IPS DF 4.7 (cell line): ENCODE data around the gene PPM1M.

Experiments used
- DNase-seq: peaks from one replicate; pipeline ENCODE4 v3.0.0-alpha.2; 2013; ENCODE audit warnings: low spot score; ENCODE audit errors: extremely low read depth

The PPM1M gene, protein sequence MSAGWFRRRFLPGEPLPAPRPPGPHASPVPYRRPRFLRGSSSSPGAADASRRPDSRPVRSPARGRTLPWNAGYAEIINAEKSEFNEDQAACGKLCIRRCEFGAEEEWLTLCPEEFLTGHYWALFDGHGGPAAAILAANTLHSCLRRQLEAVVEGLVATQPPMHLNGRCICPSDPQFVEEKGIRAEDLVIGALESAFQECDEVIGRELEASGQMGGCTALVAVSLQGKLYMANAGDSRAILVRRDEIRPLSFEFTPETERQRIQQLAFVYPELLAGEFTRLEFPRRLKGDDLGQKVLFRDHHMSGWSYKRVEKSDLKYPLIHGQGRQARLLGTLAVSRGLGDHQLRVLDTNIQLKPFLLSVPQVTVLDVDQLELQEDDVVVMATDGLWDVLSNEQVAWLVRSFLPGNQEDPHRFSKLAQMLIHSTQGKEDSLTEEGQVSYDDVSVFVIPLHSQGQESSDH

DNA sequence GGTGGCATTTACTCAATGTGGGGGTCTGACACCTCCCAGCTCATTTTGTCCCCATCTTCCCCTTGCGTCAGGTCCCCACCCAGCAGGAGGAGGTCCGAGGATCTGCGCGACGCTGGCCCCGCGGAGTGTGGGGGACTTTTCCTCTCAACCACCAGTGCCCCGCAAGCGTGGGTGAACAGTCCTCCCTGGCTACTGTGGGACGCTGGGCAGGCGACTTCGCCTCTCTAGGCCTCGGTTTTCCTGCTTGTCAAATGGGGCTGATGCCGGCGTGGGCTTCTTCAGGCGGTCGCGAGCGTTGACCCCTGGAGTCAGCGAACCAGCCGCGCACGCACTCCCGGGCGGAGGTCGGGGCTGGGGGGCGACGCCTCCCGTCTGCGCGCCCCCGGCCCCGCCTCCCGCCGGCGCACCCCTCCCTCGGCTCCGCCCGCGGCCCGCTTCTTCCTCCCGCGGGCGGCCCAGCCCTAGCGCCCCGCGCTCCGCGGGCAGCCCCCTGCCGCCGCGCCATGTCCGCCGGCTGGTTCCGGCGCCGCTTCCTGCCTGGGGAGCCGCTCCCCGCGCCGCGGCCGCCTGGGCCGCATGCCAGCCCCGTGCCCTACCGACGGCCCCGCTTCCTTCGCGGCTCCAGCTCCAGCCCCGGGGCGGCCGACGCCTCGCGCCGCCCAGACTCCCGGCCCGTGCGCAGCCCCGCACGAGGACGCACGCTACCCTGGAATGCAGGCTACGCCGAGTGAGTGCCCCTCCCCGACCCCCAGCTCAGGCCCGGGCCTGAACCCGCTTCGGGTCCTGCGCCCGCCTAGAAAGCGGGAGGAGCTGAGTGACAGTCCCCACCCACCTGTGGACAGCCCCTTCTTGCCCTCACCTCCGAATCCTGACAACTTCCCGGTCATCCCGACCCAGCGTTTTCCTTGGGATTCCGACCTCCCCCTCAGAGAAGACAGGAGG, at the start of gene PPM1M:
PPM1M (plus strand) TSS at position 438 of the 942 bp plus-strand sequence; CDS start at position 504, 66 bp downstream.
- no peak for DNase-seq

DNA sequence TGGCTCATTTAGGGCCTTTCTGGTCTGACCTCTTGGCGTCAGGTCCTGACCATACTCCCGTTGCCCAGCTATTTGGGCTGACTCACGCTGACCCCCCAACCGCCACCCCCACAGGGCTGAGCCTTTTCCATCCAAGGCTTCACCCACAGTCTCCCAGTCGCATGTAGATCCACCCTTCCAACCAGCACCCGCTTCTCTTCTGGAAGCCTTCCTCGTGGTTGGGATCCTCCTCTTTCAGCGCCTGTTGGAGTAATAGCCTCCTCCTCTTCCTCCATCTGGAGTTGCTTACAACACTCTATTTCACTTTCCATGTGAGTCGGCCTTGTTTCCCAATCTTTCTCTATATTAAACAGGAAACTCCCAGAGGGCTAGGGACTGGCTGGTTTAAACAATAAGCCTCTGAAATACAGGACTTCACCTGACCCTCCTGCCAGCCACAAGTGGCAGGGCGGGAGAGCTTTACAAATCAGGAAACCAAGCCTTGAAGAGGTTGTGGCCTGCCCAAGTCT, 49.7 kb upstream of the PPM1M start:
- no peak for DNase-seq

DNA sequence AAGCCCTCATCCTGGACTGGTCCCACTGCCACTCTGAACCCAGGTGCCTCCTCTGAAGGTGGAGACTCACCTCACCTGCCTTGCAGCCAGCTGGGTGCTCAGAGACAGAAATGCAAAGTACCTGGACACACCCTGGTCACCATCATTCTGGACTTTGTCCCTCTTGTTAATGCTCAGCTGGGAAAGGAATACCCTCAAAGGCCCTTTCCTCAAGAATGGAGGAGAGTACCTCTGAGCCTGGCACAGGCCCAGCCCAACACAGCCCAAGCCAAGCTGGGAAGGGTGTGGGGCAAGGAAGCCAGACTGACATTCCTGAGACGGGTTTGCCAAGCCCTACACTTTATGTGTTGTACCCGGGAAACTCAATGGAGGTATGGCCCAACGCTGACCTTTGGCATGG, 48.6 kb upstream of the PPM1M start:
- DNase-seq: no peak

DNA sequence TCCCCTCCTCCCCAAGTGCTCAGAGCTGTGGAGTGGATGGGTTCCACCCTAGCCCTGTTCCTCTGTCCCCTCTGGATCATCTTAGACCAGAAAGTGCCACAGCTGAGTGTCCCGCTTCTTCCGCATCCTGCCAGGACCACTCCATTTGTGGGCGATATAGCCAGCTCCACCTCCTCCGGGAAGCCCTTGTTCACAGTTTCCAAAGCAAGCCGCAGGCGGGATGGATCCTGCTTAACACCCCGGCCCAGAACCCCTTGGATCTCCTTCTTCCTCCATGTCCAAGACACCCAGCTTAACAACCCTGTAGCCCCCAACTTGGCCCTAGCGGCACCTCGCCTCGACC, 48.1 kb upstream of the PPM1M start:
- no peak for DNase-seq

DNA sequence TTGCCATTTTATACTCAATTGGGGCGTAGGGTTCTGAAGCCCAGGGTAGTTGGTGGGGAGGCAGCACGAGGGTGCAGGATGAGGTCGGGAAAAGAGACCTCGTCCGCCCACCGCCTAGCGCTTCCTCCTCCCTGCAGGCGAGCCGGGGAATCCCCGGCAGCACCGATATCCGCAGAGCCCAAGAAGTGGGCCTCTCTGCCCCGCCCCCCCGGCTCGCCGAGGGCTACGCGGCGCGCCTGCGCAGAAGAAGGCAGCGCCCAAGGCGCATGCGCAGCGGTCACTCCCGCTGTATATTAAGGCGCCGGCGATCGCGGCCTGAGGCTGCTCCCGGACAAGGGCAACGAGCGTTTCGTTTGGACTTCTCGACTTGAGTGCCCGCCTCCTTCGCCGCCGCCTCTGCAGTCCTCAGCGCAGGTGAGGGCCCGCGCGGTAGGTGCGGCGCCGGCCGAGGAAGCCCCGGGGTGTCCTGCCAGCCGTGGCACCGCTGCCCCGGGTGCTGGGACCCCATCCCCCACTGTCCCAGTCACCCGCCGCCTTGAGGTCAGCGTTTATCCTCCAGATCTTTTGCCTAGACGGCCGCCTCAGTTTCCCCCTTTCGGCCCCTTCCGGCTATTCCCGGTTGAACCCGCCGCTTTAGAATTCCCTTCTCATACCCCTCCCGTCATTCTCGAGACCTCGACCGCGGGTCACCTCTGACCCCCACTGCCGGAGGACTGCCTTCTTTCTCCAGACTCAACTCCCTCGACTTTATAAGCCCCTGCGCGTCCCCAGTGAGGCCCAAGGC, 47.5 kb upstream of the PPM1M start, which contains the start of gene ALAS1:
ALAS1 (plus strand) TSS at position 319 of the 784 bp plus-strand sequence. CDS start 1,082 bp downstream, outside the sequence.
- peak; percentile 36 for DNase-seq

DNA sequence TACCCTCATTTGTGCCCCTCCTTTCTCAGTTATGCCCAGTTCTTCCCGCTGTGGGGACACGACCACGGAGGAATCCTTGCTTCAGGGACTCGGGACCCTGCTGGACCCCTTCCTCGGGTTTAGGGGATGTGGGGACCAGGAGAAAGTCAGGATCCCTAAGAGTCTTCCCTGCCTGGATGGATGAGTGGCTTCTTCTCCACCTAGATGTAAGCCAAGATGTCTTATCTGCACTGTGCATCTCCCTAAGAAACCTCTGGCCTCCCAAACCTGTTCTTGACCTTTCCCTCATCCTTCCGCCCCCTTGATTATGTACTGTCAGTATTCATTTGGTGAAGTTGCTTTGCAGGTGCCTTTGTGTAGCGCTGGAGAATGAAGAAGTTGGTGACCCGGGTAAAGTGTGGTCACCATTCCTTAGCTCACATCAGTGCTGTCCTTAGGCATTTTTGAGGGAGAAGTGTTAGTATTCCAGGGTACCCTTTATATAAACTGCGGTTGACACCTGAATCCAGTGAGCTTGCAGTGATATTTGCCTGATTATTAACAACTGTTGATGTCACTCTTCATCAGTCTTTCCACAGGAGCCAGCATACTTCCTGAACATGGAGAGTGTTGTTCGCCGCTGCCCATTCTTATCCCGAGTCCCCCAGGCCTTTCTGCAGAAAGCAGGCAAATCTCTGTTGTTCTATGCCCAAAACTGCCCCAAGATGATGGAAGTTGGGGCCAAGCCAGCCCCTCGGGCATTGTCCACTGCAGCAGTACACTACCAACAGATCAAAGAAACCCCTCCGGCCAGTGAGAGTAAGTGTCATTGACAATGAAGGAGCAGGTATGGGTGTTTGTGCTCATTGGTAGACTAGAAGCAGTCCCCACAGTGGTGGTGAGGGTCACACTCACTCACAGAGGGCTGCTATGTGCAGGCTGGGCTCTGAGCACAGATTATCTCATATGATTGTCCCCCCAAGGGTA, 46.6 kb upstream of the PPM1M start:
- no peak for DNase-seq

DNA sequence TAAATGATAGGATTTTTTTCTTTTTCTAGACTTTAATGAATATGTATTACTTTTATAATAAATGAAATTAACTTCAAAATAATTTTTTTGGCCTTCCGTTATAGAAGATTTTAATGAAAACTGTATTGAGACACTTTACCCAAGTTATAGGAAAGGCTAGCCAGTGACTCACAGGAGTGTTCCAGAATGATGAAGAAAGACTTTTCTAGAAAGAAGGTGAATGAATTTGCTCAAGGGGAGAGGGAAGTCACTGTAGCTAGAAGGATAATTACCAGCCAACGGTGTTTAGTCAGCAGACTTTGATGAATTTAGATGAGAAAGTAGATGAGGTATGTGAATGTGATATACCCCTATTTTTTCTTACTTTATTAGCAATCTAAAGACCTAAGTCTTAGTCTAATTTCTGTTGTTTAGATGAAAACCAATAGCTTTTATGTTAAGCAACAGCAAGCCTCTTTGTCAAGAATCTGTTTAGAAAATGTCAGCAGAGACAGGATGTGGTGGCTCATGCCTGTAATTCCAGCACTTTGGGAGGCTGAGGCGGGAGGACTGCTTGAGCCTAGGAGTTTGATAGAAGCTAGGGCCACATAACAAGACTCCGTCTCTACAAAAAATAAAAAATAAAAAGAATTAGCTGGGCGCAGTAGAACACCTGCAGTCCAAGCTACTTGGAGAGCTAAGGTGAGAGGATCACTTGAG, 44.4 kb upstream of the PPM1M start:
- DNase-seq: no peak

DNA sequence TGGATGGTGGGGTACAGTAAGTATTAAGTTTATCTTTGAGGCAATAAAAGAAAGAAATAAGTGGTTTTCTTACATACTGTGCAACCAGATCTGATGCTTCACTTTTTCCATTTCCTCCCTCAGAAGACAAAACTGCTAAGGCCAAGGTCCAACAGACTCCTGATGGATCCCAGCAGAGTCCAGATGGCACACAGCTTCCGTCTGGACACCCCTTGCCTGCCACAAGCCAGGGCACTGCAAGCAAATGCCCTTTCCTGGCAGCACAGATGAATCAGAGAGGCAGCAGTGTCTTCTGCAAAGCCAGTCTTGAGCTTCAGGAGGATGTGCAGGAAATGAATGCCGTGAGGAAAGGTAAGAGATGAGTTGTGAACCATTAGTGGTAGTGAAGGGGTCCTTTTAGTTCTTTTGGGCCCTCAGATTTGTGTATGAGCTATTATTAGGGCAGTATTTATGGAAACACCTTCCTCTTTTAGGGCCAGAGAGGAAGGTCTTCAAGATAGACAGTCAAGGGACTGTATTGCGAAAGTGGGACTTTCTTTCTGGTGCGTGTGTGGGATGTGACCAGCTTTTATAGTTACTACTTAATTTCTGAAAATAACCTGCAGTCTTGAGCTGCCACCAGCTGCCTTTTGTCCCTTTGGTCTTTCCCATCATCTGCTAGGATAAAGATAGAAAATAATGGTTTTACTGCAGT, 43.0 kb upstream of the PPM1M start:
- DNase-seq: no peak

DNA sequence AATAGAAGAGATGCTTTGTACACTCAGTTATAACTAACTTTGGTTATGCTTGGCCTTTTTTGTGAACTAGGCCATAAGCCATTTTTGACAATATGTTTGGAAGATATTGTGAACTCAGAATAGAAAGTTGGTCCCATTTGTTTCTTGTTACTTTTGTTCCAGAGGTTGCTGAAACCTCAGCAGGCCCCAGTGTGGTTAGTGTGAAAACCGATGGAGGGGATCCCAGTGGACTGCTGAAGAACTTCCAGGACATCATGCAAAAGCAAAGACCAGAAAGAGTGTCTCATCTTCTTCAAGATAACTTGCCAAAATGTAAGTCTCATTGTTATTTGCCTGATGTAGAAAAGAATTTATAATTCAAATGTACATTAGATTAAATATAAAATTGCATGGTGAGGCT, 41.9 kb upstream of the PPM1M start:
- DNase-seq: no peak

DNA sequence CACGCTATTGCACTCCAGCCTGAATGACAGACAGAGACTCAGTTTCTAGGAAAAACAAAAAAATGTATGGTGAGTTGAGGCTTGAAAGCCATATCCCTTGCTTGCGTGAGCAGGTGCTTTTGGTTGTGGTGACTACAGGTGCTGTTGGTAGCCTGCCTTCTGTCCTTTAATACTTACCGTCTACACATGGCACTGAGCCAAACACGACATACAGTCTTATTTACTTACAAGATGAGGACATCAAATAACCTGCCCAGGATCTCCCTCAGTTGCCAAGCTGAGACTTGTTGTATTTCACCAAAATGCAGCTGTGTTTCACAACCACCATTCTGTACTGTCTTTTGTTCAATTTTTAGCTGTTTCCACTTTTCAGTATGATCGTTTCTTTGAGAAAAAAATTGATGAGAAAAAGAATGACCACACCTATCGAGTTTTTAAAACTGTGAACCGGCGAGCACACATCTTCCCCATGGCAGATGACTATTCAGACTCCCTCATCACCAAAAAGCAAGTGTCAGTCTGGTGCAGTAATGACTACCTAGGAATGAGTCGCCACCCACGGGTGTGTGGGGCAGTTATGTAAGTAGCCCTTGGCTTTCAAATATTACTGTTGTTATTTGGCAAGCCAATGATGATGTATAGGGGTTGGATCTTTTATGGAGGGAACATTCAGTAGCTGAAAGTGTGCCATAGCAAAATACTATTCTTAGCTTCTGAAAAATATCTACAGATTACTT, 41.1 kb upstream of the PPM1M start:
- DNase-seq: no peak

DNA sequence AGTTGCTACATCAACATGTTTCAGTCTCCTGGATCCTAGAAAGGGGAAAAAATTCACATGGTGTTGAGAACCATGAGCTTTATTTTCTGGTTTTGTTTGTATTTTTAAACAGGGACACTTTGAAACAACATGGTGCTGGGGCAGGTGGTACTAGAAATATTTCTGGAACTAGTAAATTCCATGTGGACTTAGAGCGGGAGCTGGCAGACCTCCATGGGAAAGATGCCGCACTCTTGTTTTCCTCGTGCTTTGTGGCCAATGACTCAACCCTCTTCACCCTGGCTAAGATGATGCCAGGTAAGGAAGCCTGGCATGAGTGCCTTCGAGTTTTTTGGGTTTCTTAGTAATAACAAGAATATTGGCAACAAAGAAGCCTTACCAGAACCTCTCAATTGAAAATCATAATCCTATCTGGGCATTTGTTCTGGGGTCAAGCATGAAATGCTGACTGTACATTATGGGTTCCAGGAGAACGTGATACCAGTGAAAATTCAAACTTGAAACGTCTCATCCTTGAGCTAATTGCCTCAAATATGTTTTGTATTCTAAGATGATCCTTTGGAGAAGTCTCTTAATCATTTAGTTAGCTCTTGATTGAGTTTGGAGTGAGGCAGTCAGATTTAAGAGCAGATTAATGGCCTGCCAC, 39.7 kb upstream of the PPM1M start:
- DNase-seq: no peak

DNA sequence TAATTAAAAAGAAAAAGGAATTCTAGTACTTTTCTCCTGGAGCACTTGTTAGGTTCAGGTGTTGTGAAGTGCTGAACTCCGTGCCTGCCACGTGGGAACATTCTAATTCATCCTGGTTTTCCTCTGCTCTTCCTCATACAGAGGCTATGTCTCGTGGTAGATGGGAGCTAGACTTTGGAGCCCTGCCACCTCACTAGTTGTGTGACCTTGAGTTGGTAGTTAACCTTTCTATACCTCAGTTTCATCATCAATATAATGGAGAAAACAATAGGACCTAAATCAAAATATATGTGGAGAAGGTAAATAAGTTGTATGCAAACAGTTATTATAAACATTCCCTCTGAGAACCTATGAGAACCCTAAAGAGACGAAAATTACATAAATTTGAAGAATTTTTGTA, 37.0 kb upstream of the PPM1M start:
- DNase-seq: no peak

DNA sequence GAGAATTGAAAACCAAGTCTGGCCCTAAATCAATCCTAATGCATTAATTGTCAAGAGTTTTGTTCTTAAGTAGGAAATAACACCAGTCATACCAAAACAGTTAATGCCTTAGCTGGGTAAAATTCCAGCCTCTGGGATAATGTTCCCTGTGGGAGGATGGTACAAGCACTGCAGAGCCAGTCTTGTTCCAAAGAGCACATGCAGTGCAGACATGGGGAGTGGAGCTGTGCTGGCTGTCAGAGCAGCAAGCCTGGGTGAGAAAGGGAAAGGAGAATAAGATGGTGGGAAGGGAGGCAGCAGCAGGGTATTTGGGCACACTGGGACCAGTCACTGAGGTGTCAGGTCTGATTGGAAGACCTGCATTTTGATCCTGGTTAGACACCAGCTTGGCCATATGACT, 35.5 kb upstream of the PPM1M start:
- DNase-seq: no peak

DNA sequence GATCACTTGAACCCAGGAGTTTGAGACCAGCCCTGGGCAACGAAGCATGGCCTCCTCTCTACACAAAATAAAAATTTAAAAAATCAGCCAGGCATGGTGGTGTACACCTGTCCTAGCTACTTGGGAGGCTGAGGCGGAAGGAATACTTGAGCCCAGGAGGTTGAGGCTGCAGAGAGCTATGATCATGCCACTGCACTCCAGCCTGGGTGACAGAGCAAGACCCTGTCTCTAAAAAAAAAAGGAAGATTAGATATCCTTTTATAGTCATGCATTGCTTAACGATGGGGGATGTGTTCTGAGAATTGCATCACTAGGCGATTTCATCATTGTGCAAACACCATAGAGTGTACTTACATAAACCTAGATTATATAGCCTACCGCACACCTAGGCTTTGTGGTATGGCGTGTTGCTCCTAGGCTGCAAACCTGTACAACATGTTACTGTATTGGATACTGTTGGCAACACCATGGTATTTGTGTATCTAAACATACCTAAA, 35.0 kb upstream of the PPM1M start:
- no peak for DNase-seq

DNA sequence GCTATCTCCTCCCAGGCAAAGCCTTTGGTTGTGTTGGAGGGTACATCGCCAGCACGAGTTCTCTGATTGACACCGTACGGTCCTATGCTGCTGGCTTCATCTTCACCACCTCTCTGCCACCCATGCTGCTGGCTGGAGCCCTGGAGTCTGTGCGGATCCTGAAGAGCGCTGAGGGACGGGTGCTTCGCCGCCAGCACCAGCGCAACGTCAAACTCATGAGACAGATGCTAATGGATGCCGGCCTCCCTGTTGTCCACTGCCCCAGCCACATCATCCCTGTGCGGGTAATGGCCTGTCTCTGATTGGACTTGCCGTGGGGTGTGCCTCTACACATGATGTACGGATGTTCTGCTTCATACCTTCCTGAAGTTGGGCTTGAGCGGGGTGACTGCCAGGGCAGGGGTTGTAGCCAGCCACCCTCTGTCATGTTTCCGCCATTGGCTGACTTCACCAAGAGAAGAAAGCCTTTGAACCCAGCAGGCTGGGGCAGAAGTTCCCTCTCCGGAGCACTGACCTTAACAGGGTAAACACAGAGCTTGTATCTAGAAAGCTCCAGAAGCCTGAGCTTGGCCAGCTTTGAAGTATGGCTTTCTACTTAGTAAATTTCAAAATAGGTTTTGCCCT, 34.2 kb upstream of the PPM1M start:
- DNase-seq: no peak

DNA sequence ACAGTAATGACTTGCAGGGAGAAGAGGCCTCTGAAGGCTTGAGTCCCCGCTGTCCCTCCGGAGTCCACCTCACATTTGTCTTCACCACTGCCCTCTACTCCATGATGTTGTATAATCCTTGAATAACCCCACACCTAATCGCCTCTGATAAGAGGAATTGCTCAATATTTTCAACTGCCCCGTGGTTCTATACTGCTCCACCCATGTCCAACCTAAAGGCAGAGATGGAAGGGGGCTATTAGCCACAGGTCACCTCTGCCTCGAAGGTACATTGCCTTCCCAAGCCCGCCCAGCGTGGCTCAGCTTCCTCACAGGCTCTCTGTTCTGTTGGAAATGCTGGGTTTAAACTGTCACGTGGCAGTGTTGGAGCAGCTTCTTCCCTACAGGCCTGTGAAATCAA, 32.6 kb upstream of the PPM1M start:
- DNase-seq: no peak

DNA sequence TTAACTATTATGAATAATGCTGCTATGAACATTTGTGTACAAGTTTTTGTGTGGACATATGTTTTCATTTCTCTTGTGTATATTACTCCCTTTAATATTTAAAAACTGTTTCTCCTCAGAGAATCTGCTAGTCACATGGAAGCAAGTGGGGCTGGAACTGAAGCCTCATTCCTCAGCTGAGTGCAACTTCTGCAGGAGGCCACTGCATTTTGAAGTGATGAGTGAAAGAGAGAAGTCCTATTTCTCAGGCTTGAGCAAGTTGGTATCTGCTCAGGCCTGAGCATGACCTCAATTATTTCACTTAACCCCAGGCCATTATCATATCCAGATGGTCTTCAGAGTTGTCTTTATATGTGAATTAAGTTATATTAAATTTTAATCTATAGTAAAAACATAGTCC, 31.7 kb upstream of the PPM1M start:
- no peak for DNase-seq
